COLO829 (cell line): Measurements from ENCODE around the gene TMEM178B.
A peak's percentile ranks its signal among the peaks of the same experiment; 100 is the strongest.
"Not testable (repeated sequence)": the region's sequence is repeated elsewhere in the genome, so short reads cannot be mapped to it uniquely, and the experiment has no call there.

Experiments
- DNase-seq: peaks from one replicate; pipeline ENCODE4 v3.0.0; 2012; ENCODE audit warnings: low spot score

Gene TMEM178B

GRCh38 chr7:141312828-141313521, 239.1 kb downstream of the TMEM178B start:
- DNase-seq: no peak

DNA sequence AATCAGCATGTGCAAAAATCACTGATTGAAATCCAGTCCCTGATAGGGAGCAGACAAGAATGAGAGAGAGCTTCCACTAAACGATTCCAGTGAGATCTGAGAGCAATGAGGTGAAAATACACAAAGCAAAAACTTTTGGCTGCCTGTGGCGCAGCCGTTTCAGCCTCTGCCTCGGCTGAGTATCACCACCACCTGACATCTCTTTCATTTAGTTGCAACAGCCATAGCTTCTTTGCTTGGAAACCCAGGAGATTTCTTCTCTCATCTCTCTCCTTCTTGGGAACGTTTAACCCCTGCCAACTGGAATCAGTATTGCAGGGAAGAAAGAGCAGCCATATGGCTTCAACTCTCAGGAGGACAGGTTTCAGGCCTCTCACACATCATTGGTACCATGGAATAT, 240.0 kb downstream of the TMEM178B start:
- no peak for DNase-seq

GRCh38 chr7:141317033-141317585, 243.2 kb downstream of the TMEM178B start:
- no peak for DNase-seq

- DNase-seq: no peak
These were observed 246.4 kb downstream of the TMEM178B start for GRCh38 chr7:141320287-141320686.

DNA sequence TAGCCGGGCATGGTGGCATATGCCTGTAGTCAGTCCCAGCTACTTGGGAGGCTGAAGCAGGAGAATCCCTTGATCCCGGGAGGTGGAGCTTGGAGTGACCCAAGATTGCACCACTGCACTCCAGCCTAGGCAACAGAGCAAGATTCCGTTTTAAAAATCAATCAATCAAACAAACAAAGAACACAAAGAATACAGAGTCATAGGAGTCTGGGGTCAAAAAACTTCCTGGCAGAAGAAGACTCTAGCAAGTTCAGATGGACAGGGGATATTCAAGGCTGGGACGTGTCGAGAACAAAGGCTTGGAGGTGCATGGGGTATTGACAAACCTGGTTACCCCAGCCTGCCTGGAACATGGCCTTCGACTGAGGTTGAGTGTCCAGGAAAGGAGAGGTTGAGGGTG, 248.5 kb downstream of the TMEM178B start:
- DNase-seq: no peak

GRCh38 chr7:141323826-141324225, 250.0 kb downstream of the TMEM178B start:
- no peak for DNase-seq

DNA sequence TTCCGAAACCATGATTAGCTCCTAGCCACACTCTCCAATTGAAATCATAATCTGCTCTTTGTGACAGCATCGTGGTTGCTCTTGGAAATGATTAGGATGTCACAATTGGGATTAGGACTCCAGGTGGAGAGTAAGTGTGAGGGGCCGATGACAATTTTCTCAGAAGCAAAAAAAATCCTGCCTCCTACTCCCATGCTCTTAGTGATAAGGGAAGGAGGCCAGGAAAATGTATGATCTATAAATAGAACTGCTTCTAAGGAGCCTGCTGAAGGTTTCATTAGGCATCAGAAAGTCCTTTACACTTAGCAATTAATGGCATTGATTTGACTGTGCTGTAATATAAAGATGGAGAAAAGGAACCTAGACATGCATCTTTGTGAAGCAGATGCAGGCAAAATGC, 251.0 kb downstream of the TMEM178B start:
- no peak for DNase-seq

DNA sequence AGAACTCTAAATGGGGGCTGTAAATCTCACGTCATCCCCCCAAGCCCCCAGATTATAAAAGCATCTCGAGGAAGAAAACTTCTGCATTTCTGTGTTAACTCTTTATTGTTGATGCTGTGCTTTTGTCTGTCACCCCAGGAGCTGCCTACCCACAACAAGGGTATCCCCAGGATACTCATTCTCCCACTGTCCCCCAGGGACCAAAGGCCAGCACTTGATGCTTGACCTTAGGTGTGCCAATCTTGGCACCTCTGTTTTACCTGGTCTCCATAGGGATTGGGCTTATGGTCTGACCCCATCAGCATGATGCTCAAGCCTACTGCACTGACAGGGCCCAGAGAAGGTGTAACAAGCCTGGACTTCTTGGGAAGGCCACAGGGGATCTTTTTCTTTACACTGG, 251.4 kb downstream of the TMEM178B start:
- no peak for DNase-seq

DNA sequence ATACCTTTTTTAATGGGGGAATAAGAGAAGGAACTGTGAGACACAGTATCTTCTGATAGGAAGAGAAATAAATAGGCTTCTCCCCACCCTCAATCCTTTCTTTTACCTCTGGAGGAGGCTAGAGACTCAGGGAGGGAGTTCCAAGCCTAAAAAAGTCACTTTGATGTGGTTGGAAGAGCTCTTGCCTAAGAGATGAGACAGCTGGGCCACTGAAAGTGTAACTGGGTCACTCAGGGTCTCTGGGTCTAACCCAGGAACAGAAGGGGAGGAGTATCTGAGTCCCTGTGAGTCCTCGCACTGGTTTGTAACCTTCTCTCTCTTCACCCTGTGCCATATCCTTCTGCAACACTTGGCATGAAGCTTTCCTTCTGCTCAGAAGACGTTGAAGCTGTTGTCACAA, 254.4 kb downstream of the TMEM178B start:
- DNase-seq: no peak

- DNase-seq: not testable (repeated sequence)
These were observed 256.4 kb downstream of the TMEM178B start for GRCh38 chr7:141330285-141330684.

DNA sequence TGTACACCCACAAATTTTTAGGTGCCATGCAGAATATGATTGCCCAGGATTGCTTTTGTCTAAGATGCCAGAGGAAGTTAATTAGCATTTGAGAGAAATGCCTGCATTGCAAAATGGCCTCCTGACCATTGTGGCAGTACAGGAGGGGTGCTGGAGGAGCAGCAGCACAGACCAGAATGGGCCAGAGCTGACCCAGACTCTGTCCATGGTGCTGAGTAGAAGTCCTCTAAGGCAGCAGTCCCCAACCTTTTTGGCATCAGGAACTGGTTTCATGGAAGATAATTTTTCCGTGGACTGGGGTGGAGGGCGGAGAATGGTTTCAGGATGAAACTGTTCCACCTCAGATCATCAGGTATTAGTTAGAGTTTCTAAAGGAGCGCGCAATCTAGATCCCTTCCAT, 259.6 kb downstream of the TMEM178B start:
- DNase-seq: peak; percentile 45

DNA sequence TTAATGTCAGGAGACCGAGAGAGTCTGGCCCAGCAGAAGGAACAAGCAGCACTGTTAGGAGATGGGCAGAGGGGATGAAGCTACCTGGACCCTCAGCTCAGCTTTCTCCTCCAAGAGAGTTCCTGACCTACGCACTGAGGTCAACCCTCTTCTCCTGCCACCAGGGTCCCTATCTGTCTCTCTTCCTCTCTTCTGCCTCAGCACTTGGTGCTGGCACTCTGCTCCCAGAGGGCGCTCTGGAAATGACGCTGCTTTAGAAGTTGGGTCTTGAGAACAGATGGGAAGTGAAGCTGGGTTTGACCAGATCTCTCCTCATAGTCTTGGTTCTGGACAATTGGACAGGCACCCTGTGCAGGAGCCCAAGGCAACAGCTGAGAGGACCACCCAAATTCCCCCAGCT, 261.3 kb downstream of the TMEM178B start:
- no peak for DNase-seq

GRCh38 chr7:141339603-141340002, 265.7 kb downstream of the TMEM178B start:
- no peak for DNase-seq

- no peak for DNase-seq
These were observed 267.1 kb downstream of the TMEM178B start for GRCh38 chr7:141340991-141341390.

DNA sequence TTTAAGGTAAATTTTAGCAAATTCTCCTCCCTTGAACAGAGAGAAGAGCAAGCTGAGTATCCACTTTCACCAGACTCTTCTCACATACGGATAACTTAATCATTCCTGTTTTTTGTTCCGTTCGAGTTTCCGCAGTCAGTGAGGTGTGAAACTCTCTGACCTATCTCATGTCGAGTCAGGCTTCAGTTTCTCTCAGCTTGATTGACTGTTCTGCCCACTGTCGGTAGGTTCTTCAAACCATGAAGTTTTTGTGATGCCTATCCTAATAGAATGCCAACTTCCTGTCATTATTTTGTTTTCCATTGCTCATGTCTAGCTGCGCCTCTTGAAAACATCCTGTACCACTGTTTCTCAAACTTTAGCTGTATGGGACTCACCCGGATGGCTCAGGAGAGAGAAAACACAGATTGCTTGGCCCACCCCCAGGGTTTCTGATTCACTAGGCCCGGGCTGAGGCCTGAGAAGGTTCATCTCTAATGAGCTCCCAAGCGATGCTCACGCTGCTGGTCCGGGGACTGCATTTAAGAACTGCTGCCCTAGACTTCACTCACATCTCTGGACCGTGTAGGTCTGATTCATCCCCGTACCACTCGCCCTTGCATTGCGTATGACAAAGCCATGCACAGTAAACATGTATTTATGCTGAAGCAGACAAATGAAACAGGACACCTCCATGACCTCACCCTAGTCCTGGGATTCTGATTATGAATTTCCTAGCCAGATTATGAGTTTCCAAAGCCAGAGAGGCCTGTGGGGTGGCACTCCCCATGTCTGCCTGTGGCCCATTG, 269.0 kb downstream of the TMEM178B start:
- DNase-seq: no peak

GRCh38 chr7:141344153-141344935, 270.5 kb downstream of the TMEM178B start:
- DNase-seq: no peak

GRCh38 chr7:141348728-141349127, 274.9 kb downstream of the TMEM178B start:
- no peak for DNase-seq

- no peak for DNase-seq
These were observed 275.5 kb downstream of the TMEM178B start for GRCh38 chr7:141349338-141349737.

- DNase-seq: no peak
These were observed 275.9 kb downstream of the TMEM178B start for GRCh38 chr7:141349804-141350203.

- DNase-seq: no peak
These were observed 277.3 kb downstream of the TMEM178B start for GRCh38 chr7:141351175-141351574.

DNA sequence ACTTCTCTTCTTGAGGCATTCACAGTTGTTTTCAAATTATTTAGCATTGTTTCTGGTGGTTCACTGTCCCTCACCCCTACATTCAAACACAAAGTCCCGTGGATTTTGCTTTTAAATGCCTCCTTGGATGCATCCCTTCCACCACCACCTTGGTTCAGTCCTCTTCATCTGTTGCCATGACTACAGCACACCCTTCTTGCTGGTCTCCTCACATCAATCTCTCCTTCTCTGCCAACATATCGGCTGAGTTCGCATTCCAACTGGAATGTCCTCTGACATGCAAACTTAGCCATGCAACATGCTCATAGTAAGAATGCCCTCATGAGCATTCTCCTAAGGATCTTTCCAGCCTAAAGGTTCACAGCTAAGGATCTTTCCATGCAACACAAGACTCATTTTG, 279.1 kb downstream of the TMEM178B start:
- DNase-seq: no peak

- DNase-seq: no peak
These were observed 280.4 kb downstream of the TMEM178B start for GRCh38 chr7:141354251-141354650.

- peak; percentile 45 for DNase-seq
These were observed 281.2 kb downstream of the TMEM178B start for GRCh38 chr7:141355032-141355431.
